Measurements from ENCODE around the gene NFYC.

DNA sequence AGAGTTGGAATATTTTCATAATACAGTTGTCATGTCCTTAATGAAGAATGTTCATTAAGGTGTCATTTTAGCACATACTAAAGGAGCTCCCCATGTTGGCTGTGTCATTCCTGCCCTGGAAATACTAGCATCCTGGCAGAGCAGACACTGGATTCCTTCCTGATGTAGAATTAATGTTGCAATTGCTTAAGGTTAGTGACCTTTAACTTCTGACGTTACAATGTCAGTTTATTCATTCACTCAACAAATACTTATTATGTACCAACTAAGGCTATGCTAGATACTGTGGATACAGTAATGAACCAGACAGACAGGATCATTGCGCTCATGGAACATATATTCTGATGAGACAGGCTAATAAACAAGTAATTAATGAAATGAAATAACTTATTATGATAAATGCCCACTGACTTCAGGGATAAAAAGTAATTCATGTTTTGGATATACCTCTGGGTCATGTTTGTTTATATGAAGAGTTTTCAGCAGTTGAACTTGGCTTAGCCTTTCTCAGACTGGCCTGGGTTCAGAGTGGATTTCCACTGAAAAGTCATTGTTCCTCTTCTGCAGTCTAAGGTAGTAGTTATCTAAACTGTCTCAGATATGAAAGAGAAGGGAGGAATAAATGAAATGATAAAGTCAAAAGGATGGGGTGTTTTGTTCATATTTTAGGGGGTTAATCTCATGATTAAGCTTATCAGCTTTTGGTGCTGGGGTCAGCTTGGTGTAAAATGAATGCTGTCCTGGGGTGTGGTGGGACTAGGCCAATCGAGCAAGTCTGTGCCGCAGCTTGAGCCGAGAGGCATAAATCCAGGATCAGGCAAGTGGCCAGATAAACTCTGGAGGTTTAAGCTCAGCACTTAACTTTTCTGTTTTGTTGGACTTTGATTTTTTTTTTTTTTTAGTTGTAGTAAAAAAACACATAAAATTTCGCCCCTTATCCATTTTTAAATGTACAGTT, 48.8 kb downstream of the NFYC start:
- no peak for TF ChIP-seq CTCF (conservative IDR thresholded peaks at IDR 0.05; ENCODE audit: low read length)
- no peak for TF ChIP-seq EZH2phosphoT487 (IDR thresholded peaks at IDR 0.05; ENCODE audit: borderline replicate concordance)
